ENCODE data around the gene LTBP3. TPM values are rescaled to one million over a fixed set of nuclear protein-coding genes. Genes with fewer than 3 reads are reported as not detected.

Gene LTBP3
- total and polyA plus RNA-seq, 2 of the 13 experiments (the other 11 are each of a cell fraction or from before 2014, with no cell fraction given) = 12.2 to 68.1 TPM

DNA sequence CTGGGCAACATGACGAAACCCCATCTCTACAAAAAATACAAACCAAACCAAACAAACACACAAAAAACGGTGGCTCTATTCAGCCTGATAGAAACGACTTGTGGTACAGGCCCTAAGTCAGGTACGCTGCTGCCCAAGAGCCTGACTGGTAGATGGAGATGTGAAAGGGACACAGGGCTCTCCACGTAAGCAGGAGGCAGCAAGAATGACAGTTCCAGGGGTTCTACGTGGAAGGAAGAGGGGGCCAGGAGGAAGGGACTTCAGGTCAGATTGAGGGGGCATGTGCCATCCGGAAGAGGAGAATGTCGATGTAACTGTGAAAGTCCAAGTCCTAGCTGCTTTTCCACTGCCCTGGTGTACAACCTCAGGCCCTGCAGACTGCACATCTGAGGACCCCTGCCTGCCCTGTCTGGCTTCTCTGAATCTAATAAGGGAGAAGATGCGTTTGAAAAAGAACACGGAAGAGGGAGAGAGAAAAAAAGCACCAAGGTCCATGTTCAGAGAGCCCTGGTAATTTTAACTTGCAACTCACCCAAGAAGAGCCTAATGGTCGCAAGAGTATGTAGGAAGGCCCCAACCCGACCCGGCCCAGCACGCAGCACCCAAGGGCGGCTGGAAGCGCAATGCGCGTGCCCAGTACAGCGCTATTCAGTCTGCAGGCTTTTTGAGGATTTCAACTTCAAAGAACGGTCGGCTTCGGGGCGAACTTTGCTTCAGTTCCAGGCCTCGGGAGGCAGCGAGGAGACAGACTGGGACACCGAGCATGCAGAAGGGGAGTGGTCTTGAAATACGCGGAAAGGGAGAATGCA, 11.2 kb upstream of the LTBP3 start (continued):
- TF ChIP-seq NONO (IDR thresholded peaks at IDR 0.05) = no peak
- peak; percentile 62; the same call in 1 of the 2 replicates for TF ChIP-seq NONO (CRISPR knock-in tag; conservative IDR thresholded peaks at IDR 0.05)
- TF ChIP-seq ZNF841 (CRISPR knock-in tag; IDR thresholded peaks at IDR 0.05; ENCODE audit: borderline replicate concordance) = no peak
- TF ChIP-seq, protein P1, sequence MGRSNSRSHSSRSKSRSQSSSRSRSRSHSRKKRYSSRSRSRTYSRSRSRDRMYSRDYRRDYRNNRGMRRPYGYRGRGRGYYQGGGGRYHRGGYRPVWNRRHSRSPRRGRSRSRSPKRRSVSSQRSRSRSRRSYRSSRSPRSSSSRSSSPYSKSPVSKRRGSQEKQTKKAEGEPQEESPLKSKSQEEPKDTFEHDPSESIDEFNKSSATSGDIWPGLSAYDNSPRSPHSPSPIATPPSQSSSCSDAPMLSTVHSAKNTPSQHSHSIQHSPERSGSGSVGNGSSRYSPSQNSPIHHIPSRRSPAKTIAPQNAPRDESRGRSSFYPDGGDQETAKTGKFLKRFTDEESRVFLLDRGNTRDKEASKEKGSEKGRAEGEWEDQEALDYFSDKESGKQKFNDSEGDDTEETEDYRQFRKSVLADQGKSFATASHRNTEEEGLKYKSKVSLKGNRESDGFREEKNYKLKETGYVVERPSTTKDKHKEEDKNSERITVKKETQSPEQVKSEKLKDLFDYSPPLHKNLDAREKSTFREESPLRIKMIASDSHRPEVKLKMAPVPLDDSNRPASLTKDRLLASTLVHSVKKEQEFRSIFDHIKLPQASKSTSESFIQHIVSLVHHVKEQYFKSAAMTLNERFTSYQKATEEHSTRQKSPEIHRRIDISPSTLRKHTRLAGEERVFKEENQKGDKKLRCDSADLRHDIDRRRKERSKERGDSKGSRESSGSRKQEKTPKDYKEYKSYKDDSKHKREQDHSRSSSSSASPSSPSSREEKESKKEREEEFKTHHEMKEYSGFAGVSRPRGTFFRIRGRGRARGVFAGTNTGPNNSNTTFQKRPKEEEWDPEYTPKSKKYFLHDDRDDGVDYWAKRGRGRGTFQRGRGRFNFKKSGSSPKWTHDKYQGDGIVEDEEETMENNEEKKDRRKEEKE (IDR thresholded peaks at IDR 0.05) = no peak
- TF ChIP-seq, protein P2, sequence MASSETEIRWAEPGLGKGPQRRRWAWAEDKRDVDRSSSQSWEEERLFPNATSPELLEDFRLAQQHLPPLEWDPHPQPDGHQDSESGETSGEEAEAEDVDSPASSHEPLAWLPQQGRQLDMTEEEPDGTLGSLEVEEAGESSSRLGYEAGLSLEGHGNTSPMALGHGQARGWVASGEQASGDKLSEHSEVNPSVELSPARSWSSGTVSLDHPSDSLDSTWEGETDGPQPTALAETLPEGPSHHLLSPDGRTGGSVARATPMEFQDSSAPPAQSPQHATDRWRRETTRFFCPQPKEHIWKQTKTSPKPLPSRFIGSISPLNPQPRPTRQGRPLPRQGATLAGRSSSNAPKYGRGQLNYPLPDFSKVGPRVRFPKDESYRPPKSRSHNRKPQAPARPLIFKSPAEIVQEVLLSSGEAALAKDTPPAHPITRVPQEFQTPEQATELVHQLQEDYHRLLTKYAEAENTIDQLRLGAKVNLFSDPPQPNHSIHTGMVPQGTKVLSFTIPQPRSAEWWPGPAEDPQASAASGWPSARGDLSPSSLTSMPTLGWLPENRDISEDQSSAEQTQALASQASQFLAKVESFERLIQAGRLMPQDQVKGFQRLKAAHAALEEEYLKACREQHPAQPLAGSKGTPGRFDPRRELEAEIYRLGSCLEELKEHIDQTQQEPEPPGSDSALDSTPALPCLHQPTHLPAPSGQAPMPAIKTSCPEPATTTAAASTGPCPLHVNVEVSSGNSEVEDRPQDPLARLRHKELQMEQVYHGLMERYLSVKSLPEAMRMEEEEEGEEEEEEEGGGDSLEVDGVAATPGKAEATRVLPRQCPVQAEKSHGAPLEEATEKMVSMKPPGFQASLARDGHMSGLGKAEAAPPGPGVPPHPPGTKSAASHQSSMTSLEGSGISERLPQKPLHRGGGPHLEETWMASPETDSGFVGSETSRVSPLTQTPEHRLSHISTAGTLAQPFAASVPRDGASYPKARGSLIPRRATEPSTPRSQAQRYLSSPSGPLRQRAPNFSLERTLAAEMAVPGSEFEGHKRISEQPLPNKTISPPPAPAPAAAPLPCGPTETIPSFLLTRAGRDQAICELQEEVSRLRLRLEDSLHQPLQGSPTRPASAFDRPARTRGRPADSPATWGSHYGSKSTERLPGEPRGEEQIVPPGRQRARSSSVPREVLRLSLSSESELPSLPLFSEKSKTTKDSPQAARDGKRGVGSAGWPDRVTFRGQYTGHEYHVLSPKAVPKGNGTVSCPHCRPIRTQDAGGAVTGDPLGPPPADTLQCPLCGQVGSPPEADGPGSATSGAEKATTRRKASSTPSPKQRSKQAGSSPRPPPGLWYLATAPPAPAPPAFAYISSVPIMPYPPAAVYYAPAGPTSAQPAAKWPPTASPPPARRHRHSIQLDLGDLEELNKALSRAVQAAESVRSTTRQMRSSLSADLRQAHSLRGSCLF (CRISPR knock-in tag; IDR thresholded peaks at IDR 0.05; ENCODE audit: borderline replicate concordance) = 0 out of 2 replicates have a peak, but pooled peaks have one; percentile 62
- TF ChIP-seq ZNF773 (CRISPR knock-in tag; IDR thresholded peaks at IDR 0.05; ENCODE audit: borderline replicate concordance) = 0 out of 2 replicates have a peak, but pooled peaks have one; percentile 57
- TF ChIP-seq ZNF496 (CRISPR knock-in tag; IDR thresholded peaks at IDR 0.05; ENCODE audit: insufficient replicate concordance) = no peak
- TF ChIP-seq, protein P3, sequence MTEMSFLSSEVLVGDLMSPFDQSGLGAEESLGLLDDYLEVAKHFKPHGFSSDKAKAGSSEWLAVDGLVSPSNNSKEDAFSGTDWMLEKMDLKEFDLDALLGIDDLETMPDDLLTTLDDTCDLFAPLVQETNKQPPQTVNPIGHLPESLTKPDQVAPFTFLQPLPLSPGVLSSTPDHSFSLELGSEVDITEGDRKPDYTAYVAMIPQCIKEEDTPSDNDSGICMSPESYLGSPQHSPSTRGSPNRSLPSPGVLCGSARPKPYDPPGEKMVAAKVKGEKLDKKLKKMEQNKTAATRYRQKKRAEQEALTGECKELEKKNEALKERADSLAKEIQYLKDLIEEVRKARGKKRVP (CRISPR knock-in tag; IDR thresholded peaks at IDR 0.05) = 0 out of 4 replicates have a peak, but pooled peaks of 1 of the 2 experiments have one; percentile 29
- TF ChIP-seq, protein P4, sequence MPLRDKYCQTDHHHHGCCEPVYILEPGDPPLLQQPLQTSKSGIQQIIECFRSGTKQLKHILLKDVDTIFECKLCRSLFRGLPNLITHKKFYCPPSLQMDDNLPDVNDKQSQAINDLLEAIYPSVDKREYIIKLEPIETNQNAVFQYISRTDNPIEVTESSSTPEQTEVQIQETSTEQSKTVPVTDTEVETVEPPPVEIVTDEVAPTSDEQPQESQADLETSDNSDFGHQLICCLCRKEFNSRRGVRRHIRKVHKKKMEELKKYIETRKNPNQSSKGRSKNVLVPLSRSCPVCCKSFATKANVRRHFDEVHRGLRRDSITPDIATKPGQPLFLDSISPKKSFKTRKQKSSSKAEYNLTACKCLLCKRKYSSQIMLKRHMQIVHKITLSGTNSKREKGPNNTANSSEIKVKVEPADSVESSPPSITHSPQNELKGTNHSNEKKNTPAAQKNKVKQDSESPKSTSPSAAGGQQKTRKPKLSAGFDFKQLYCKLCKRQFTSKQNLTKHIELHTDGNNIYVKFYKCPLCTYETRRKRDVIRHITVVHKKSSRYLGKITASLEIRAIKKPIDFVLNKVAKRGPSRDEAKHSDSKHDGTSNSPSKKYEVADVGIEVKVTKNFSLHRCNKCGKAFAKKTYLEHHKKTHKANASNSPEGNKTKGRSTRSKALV (CRISPR knock-in tag; IDR thresholded peaks at IDR 0.05) = peak; percentile 80
